ENCODE results near the gene KCNQ1. TPM values are rescaled to one million over a fixed set of nuclear protein-coding genes. Genes with fewer than 3 reads are reported as not detected.

The KCNQ1 gene
- total and polyA plus RNA-seq, 12 donors, result 11.0 to 447 (median 320) TPM

- no peaks in the 10 kb centered on the region for H3K9me3 ChIP-seq (replicated peaks in 1 of 3)
- DNase-seq, result no peak
- no peak for TF ChIP-seq CTCF (IDR thresholded peaks at IDR 0.05)
- TF ChIP-seq POLR2A (IDR thresholded peaks at IDR 0.05), result no peak
- WGBS, 4 donors, result 81 to 89% (median 84%) methylated on average over 8 of the region's 8 CpGs
- intact Hi-C loops (cut with DNase I), result no loop called here
- H3K4me3 ChIP-seq, result no peak overlapping the region
- peak overlapping the region in 1 of 5 donors; percentile 8 for H3K27ac ChIP-seq
- H3K27me3 ChIP-seq, result no peaks in the 10 kb centered on the region
- H3K4me1 ChIP-seq (replicated peaks in 1 of 2), result no peaks in the 10 kb centered on the region
- H3K36me3 ChIP-seq (replicated peaks in 1 of 2), result peaks cover 0 to 5% of the 10 kb centered on the region in 2 donors
Measured at GRCh38 chr11:2657697-2658284, 213.0 kb downstream of the KCNQ1 start.

- Histone ChIP-seq H3K36me3 (replicated peaks in 1 of 2) (peaks cover 0 to 8% of the 10 kb centered on the region in 2 donors), H3K27me3 (no peaks in the 10 kb centered on the region), H3K27ac (no peak overlapping the region), H3K9me3 (replicated peaks in 1 of 3) (no peaks in the 10 kb centered on the region), H3K4me1 (replicated peaks in 1 of 2) (peaks cover 0 to 16% of the 10 kb centered on the region in 2 donors), H3K4me3 (no peak overlapping the region)
- TF ChIP-seq POLR2A (IDR thresholded peaks at IDR 0.05) (no peak), CTCF (IDR thresholded peaks at IDR 0.05) (no peak)
- intact Hi-C loops (cut with DNase I), result no loop called here
- DNase-seq, result no peak
- 92 to 100% (median 96%) methylated on average over 2 of the region's 2 CpGs for WGBS, 4 donors
Measured at GRCh38 chr11:2660357-2660939, 215.6 kb downstream of the KCNQ1 start.

- no peak overlapping the region for H3K4me3 ChIP-seq
- H3K9me3 ChIP-seq (replicated peaks in 1 of 3), result no peaks in the 10 kb centered on the region
- WGBS, 4 donors, result 93 to 98% (median 97%) methylated on average over 2 to 4 of the region's 4 CpGs
Measured at GRCh38 chr11:2661173-2662023, 216.6 kb downstream of the KCNQ1 start.

More at GRCh38 chr11:2661173-2662023, 216.6 kb downstream of the KCNQ1 start:
- TF ChIP-seq CTCF (IDR thresholded peaks at IDR 0.05) (no peak), POLR2A (IDR thresholded peaks at IDR 0.05) (no peak)
- peaks cover 0 to 8% of the 10 kb centered on the region in 2 donors for H3K36me3 ChIP-seq (replicated peaks in 1 of 2)
- peak overlapping the region in 1 of 5 donors; percentile 56 for H3K27ac ChIP-seq
- DNase-seq, result peak in 1 of 7 donors; percentile 45
- peaks cover 0 to 24% of the 10 kb centered on the region in 2 donors for H3K4me1 ChIP-seq (replicated peaks in 1 of 2)
- no peaks in the 10 kb centered on the region for H3K27me3 ChIP-seq
- intact Hi-C loops (cut with DNase I), result no loop called here

Data from adrenal gland (tissue), 12 donors.